Measurements from ENCODE around the gene SCAMP5. TPM values are rescaled to one million over a fixed set of nuclear protein-coding genes. Genes with fewer than 3 reads are reported as not detected.

The SCAMP5 gene
- total and polyA plus RNA-seq, 2 of the 13 experiments (the other 11 are each of a cell fraction or from before 2014, with no cell fraction given) = 34.3 to 49.0 TPM

GRCh38 chr15:75023181-75023871 is 28.0 kb downstream of the SCAMP5 start, which contains the start of gene PPCDC (continued):
- TF ChIP-seq DNMT3B (CRISPR knock-in tag; conservative IDR thresholded peaks at IDR 0.05) (no peak), KLF11 (CRISPR knock-in tag; IDR thresholded peaks at IDR 0.05) (no peak), DZIP1 (CRISPR knock-in tag; IDR thresholded peaks at IDR 0.05) (no peak), PAX8 (CRISPR knock-in tag; IDR thresholded peaks at IDR 0.05; ENCODE audit: borderline replicate concordance) (no peak), ZNF34 (CRISPR knock-in tag; IDR thresholded peaks at IDR 0.05; ENCODE audit: borderline replicate concordance) (peak; percentile 84; the same call in 1 of the 2 replicates), SMAD9 (CRISPR knock-in tag; IDR thresholded peaks at IDR 0.05) (no peak), ZNF431 (CRISPR knock-in tag; IDR thresholded peaks at IDR 0.05; ENCODE audit: borderline replicate concordance, low read depth) (0 out of 2 replicates have a peak, but pooled peaks have one; percentile 31), EP300 (IDR thresholded peaks at IDR 0.05; ENCODE audit: low read depth in 2 of 2, low read length in 2 of 2) (0 out of 4 replicates have a peak, but pooled peaks of 1 of the 2 experiments have one; percentile 37), EP300 (CRISPR knock-in tag; IDR thresholded peaks at IDR 0.05; ENCODE audit: borderline replicate concordance) (no peak), GMEB2 (CRISPR knock-in tag; IDR thresholded peaks at IDR 0.05; ENCODE audit: low read depth) (peak; percentile 39; the same call in 1 of the 2 replicates), SP1 (IDR thresholded peaks at IDR 0.05) (peak; percentile 30; the same call in 1 of the 2 replicates), SP1 (CRISPR knock-in tag; IDR thresholded peaks at IDR 0.05) (0 out of 2 replicates have a peak, but pooled peaks have one; percentile 46), IKZF1 (IDR thresholded peaks at IDR 0.05) (no peak), MZF1 (CRISPR knock-in tag; IDR thresholded peaks at IDR 0.05; ENCODE audit: borderline replicate concordance) (peak; percentile 74; the same call in 1 of the 2 replicates), HNF4G (IDR thresholded peaks at IDR 0.05; ENCODE audit: borderline replicate concordance, low read depth, low read length) (peak; percentile 30; the same call in 1 of the 2 replicates), HNF4G (CRISPR knock-in tag; IDR thresholded peaks at IDR 0.05; ENCODE audit: borderline replicate concordance, low read depth) (no peak), ZBTB38 (CRISPR knock-in tag; IDR thresholded peaks at IDR 0.05) (peak; percentile 40; the same call in 1 of the 2 replicates), HOMEZ (CRISPR knock-in tag; IDR thresholded peaks at IDR 0.05; ENCODE audit: low read depth) (0 out of 2 replicates have a peak, but pooled peaks have one; percentile 26), HINFP (CRISPR knock-in tag; IDR thresholded peaks at IDR 0.05; ENCODE audit: low read depth) (no peak; the same call in 1 of the 2 replicates), ZNF382 (CRISPR knock-in tag; IDR thresholded peaks at IDR 0.05; ENCODE audit: borderline replicate concordance) (no peak), SP4 (CRISPR knock-in tag; IDR thresholded peaks at IDR 0.05) (peak; percentile 53; the same call in 1 of the 2 replicates), SP140L (CRISPR knock-in tag; IDR thresholded peaks at IDR 0.05; ENCODE audit: borderline replicate concordance) (no peak), ZNF510 (CRISPR knock-in tag; IDR thresholded peaks at IDR 0.05; ENCODE audit: low read depth) (peak; percentile 47; the same call in 1 of the 2 replicates)

Measured in HepG2 (cell line).